OCI-LY1 (cell line): ENCODE results near the gene PRR22.

Experiments
- H2AFZ ChIP-seq: fragments of 200-600 bp; sonication (generic), shearing (Covaris generic); 2 replicates; pipeline ENCODE4 v1.6.0; 2014; ENCODE audit warnings: antibody characterized with exemption, mild to moderate bottlenecking, low read length
- H3F3A ChIP-seq: fragments of 200-600 bp; sonication (generic), shearing (Covaris generic); 2 replicates; pipeline ENCODE4 v1.6.0; 2014; ENCODE audit warnings: mild to moderate bottlenecking, antibody characterized with exemption, low read length, moderate library complexity; ENCODE audit not compliant: insufficient read depth
- H3K27ac ChIP-seq: fragments of 200-600 bp; sonication (generic); 2 replicates; pipeline ENCODE4 v1.5.1; 2014; ENCODE audit warnings: low read length, mixed run types, mild to moderate bottlenecking, low read depth; ENCODE audit not compliant: poor library complexity, severe bottlenecking
- H3K27me3 ChIP-seq: fragments of 200-600 bp; sonication (generic); 2 replicates; pipeline ENCODE4 v1.6.0; 2014; ENCODE audit warnings: antibody characterized with exemption, mild to moderate bottlenecking, low read length, moderate library complexity; ENCODE audit not compliant: insufficient read depth
- H3K36me3 ChIP-seq: fragments of 200-600 bp; sonication (generic); 2 replicates; pipeline ENCODE4 v1.6.1; 2014; ENCODE audit warnings: mild to moderate bottlenecking, antibody characterized with exemption, low read length, moderate library complexity, mixed read lengths; ENCODE audit not compliant: insufficient read depth
- H3K4me1 ChIP-seq: fragments of 200-600 bp; sonication (generic); 2 replicates; pipeline ENCODE4 v1.5.1; 2014; ENCODE audit warnings: mild to moderate bottlenecking, low read length, moderate library complexity; ENCODE audit not compliant: insufficient read depth, severe bottlenecking
- H3K4me2 ChIP-seq: fragments of 200-600 bp; sonication (generic), shearing (Covaris generic); 2 replicates; pipeline ENCODE4 v1.6.1; 2014; ENCODE audit warnings: low read length
- H3K4me3 ChIP-seq: fragments of 200-600 bp; sonication (generic); 2 replicates; pipeline ENCODE4 v1.5.1; 2014; ENCODE audit warnings: low read length, low read depth, mild to moderate bottlenecking, mixed read lengths; ENCODE audit not compliant: poor library complexity, severe bottlenecking
- H3K79me2 ChIP-seq: fragments of 200-600 bp; shearing (Covaris generic); 2 replicates; pipeline ENCODE4 v1.6.1; 2016; ENCODE audit warnings: mixed run types, low read length, mixed read lengths; ENCODE audit not compliant: insufficient read depth
- H3K9ac ChIP-seq: fragments of 200-600 bp; sonication (generic), shearing (Covaris generic); 2 replicates; pipeline ENCODE4 v1.6.1; 2014; ENCODE audit warnings: mild to moderate bottlenecking, low read length, mixed read lengths
- H3K9me2 ChIP-seq: fragments of 200-600 bp; sonication (generic), shearing (Covaris generic); 2 replicates; pipeline ENCODE4 v1.6.1; 2014; ENCODE audit warnings: low read depth, mild to moderate bottlenecking, low read length, mixed read lengths
- H3K9me3 ChIP-seq: fragments of 200-600 bp; shearing (Covaris generic); 2 replicates; pipeline ENCODE4 v1.6.1; 2014; ENCODE audit warnings: low read length, mixed read lengths
- H4K20me1 ChIP-seq: fragments of 200-600 bp; sonication (generic), shearing (Covaris generic); 2 replicates; pipeline ENCODE4 v1.6.0; 2016; ENCODE audit warnings: mild to moderate bottlenecking, low read length; ENCODE audit not compliant: insufficient read depth
- CTCF ChIP-seq: fragments of 200-600 bp; sonication (generic), shearing (Covaris generic); IDR thresholded peaks from 2 replicates; pipeline ENCODE4 v1.5.1; 2017; ENCODE audit warnings: mild to moderate bottlenecking, antibody characterized with exemption, low read length, moderate library complexity, mixed read lengths
- EZH2 ChIP-seq: fragments of 200-600 bp; sonication (generic), shearing (Covaris generic); IDR thresholded peaks from 2 replicates; pipeline ENCODE4 v1.8.0; 2017; ENCODE audit warnings: borderline replicate concordance, mixed run types, mild to moderate bottlenecking, antibody characterized with exemption, low read length, moderate library complexity, mixed read lengths

The PRR22 gene

GRCh38 chr19:5784581-5785147, at the start of gene PRR22:
Gene PRR22 (minus strand): TSS chr19:5784746. CDS start chr19:5784660, 86 bp downstream.
- Histone ChIP-seq H3K4me2 (no peak within 1 kb of the TSS), H3K9ac (no peak within 1 kb of the TSS), H3K9me3 (no peaks in the 10 kb centered on the region), H3K27me3 (no peaks in the 10 kb centered on the region), H3K9me2 (no peaks in the 10 kb centered on the region), H3K79me2 (no peaks in the 10 kb centered on the region), H3K4me3 (no peak within 1 kb of the TSS), H3K27ac (no peak within 1 kb of the TSS), H3K4me1 (peaks cover under 1% of the 10 kb centered on the region), H3K36me3 (peaks cover 68% of the 10 kb centered on the region), H4K20me1 (no peaks in the 10 kb centered on the region), H2AFZ (no peak within 1 kb of the TSS), H3F3A (no peaks in the 10 kb centered on the region)
- TF ChIP-seq EZH2 (no peak), CTCF (no peak)

- no peaks in the 10 kb centered on the region for H3K36me3 ChIP-seq
- no peak overlapping the region for H3K9ac ChIP-seq
- H3K9me2 ChIP-seq: no peaks in the 10 kb centered on the region
- peaks cover 12% of the 10 kb centered on the region; the same call in 1 of the 2 replicates for H3K27me3 ChIP-seq
- H3K27ac ChIP-seq: no peak overlapping the region
- H2AFZ ChIP-seq: no peak overlapping the region
- no peak overlapping the region for H3K4me3 ChIP-seq
- H3K9me3 ChIP-seq: no peaks in the 10 kb centered on the region
- no peak overlapping the region for H3K4me2 ChIP-seq
- H3K79me2 ChIP-seq: no peaks in the 10 kb centered on the region
- TF ChIP-seq EZH2: no peak
- TF ChIP-seq CTCF: no peak
- H3K4me1 ChIP-seq: peaks cover 14% of the 10 kb centered on the region
- no peaks in the 10 kb centered on the region for H3F3A ChIP-seq
- H4K20me1 ChIP-seq: no peaks in the 10 kb centered on the region
Measured at GRCh38 chr19:5832527-5833216, 48.1 kb upstream of the PRR22 start.

- H4K20me1 ChIP-seq: no peaks in the 10 kb centered on the region
- peaks cover 18% of the 10 kb centered on the region for H3K4me1 ChIP-seq
- H3K4me3 ChIP-seq: no peak overlapping the region
- no peaks in the 10 kb centered on the region for H3K79me2 ChIP-seq
- peaks cover 12% of the 10 kb centered on the region; the same call in 1 of the 2 replicates for H3K27me3 ChIP-seq
- no peaks in the 10 kb centered on the region for H3K9me3 ChIP-seq
- H3K27ac ChIP-seq: no peak overlapping the region
- H3K9ac ChIP-seq: no peak overlapping the region
- no peaks in the 10 kb centered on the region for H3K9me2 ChIP-seq
- H3K4me2 ChIP-seq: no peak overlapping the region
- H3F3A ChIP-seq: 0 out of 2 replicates have a peak, but pooled peaks cover 2% of the 10 kb centered on the region
- TF ChIP-seq CTCF (no peak), EZH2 (no peak)
- H2AFZ ChIP-seq: no peak overlapping the region
- H3K36me3 ChIP-seq: no peaks in the 10 kb centered on the region
Measured at GRCh38 chr19:5832061-5832460, 47.5 kb upstream of the PRR22 start.
